HL-60/S4 treated with phorbol 12-myristate 13-acetate at 8.2 ng/mL for 4 days and 3 days (cell line): ENCODE data around the gene AKAP17A.

Experiments
- in situ Hi-C: fragments of 300-500 bp; cut with MboI; formaldehyde crosslinking; loops from 2 replicates; pipeline ENCODE4 v1.15.0; 2022; ENCODE audit warnings: low sequenced_read_pairs

The AKAP17A gene

DNA sequence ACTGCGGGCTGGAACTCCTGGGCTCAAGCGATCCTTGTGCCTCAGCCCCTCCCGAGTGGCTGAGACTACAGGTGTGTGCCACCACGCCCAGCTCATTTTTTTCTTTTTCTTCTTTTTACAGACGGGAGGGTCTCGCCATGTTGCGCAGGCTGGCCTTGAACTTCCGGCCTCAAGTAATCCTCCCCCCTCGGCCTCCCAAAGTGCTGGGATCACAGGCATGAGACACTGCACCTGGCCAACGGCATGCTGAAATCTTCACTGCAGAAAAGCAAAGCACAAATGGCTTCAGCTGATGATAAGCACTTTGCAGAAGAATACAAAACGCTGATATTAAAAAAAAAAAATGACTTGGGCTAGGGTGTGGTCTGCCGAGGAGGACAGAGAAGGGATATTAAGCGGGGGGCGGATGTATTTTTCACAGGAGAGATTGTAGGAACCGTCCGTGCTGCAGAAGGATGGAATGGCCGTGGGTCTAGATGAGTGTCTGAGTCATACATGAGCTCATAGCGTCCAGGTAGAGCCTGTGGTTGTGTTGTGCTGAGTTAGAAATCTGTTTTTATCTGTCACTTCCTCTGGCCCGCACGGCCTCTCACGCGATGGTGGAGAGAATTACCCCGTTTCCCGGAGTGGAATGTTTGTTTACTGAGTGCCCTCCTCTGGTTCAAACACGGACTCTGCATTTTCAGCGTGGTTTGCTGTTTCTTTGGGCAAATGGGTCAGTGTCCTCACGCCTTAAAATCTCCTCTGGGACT lies 8.5 kb upstream of the AKAP17A start:
- in situ Hi-C loops, result loop anchor here (25.0 kb wide), 1 partner anchor 121 kb away; the partner anchor contains the start of gene ASMTL

DNA sequence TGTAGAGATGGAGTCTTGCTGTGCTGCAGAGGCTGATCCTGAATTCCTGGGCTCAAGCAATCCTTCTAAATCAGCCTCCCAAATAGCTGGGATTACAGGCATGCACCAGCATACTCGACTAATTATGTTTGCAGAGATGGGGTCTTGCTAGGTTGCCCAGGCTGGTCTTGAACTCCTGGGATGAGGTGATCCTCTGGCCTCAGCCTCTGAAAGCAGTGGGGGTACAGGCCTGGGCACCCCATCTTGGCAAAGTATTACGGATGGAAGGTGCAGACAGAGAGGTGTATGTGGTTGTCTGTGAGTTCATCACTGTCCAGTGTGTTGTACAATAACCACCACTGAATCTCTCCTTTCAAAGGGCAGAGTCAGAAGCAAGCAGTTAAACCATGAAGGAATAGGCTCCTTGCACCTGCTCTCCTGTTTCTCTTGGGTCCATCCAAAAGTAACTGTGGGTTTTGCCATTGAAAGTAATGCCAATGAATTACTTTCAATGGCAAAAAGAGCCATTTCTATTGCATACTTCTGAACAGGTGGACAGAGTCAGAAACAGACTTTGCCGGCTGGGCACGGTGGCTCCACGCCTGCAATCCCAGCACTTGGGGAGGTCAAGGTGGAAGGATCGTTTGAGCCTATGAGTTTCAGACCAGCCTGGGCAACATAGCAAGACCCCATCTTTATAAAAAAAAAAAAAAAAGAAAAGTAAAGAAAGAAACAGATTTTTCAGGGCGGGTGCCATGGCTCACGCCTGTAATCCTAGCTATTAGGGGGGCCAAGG lies 7.0 kb upstream of the AKAP17A start:
- in situ Hi-C loops, result loop anchor here (25.0 kb wide), 1 partner anchor 122 kb away; the partner anchor contains the start of gene ASMTL

DNA sequence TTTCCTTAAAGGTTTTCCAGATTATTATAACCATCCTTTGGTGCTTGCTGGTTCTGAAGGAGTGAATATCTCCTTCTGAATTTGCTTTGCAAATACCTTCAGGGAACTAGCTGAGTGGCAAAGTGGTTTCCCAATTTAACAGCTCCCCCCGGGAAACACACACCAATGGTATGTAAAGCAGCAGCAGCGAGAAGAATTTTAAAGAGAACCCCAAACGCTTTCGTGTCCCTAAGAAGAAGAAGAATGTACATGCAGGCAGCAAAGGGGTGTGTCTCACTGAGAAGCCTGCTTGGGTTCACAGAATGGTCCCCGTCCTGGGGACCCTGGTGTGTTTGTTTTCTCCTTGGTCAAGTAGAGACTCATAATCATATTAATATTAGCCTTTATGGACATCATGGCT lies 4.2 kb upstream of the AKAP17A start:
- in situ Hi-C loops, result loop anchor here (25.0 kb wide), 1 partner anchor 125 kb away; the partner anchor contains the start of gene ASMTL

- in situ Hi-C loops, result loop anchor here (25.0 kb wide), 1 partner anchor 127 kb away; the partner anchor contains the start of gene ASMTL
Measured at GRCh38 chrX:1589356-1590130, 1.9 kb upstream of the AKAP17A start.

DNA sequence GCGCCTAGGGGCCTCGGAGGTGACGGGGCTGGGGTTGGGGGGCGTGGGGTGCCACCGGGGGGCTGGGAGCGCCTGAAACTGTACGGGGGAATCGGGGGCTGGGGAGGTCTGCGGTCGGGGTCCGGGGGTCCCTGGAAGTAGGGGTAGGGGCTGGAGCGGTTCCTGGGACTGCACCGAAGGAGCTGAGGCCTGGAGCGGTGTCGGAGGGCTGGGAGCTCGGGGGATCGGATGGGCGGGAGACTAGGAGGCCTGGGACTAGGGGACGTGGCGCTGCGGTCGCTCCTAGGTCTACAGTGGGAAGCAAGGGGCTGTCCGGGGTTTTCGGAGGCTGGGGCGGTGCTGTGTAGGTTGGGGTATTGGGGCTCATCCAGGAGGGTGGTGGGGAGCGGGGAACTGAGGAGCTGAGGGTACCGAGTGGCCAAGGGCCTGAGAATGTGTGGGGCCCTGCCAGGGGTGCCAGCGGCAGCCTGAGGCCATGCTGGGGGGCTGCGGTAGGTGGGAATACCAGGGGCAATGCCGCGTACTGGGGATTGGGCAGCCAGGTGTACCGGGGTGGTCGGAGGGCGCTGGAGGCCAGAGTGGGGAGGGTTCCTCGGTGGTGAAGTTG lies 562 bp downstream of the AKAP17A start:
- in situ Hi-C loops, result loop anchor here (25.0 kb wide), 1 partner anchor 130 kb away; the partner anchor contains the start of gene ASMTL

GRCh38 chrX:1592470-1593142 lies 1.2 kb downstream of the AKAP17A start:
- in situ Hi-C loops, result loop anchor here (25.0 kb wide), 1 partner anchor 130 kb away; the partner anchor contains the start of gene ASMTL

DNA sequence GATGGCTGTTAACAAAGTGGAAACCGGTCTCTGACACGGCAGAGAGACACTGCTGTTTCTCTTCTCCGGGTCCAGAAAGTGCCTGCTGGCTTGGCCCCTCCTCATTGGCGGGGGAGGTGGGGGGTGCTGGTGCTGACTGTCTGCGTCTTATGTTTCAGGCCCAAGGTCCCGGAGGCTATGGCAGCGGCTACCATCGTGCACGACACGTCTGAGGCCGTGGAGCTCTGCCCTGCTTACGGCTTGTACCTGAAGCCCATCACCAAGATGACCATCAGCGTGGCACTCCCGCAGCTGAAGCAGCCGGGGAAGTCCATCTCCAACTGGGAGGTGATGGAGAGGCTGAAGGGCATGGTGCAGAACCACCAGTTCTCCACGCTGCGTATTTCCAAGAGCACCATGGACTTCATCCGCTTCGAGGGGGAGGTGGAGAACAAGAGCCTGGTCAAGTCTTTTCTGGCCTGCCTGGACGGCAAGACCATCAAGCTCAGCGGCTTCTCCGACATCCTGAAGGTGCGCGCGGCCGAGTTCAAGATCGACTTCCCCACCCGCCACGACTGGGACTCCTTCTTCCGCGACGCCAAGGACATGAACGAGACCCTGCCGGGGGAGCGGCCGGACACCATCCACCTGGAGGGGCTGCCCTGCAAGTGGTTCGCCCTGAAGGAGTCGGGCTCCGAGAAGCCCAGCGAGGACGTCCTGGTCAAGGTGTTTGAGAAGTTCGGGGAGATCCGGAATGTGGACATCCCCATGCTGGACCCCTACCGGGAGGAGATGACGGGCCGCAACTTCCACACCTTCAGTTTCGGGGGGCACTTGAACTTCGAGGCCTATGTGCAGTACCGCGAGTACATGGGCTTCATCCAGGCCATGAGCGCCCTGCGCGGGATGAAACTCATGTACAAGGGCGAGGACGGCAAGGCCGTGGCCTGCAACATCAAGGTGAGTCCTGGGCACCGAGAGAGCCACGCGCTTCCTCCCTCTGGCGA lies 2.2 kb downstream of the AKAP17A start:
- in situ Hi-C loops, result loop anchor here (25.0 kb wide), 1 partner anchor 131 kb away; the partner anchor contains the start of gene ASMTL

DNA sequence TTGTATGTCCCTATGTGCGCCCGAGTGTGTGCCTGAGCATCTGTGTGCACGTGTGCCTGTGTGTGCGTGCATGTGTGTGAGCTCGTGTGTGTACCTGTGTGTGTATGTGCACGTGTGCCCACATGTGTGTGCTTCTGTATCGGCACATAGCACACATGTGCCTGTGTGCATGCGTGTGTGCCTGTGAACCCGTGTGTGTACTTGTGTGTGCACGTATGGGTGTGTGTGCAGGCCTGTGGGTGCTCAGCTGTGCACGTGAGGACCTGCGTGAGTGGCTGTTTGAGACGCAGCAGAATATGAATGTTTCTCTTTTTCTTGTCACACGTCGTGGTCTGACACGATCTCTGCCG lies 4.3 kb downstream of the AKAP17A start:
- in situ Hi-C loops, result loop anchor here (25.0 kb wide), 1 partner anchor 133 kb away; the partner anchor contains the start of gene ASMTL

DNA sequence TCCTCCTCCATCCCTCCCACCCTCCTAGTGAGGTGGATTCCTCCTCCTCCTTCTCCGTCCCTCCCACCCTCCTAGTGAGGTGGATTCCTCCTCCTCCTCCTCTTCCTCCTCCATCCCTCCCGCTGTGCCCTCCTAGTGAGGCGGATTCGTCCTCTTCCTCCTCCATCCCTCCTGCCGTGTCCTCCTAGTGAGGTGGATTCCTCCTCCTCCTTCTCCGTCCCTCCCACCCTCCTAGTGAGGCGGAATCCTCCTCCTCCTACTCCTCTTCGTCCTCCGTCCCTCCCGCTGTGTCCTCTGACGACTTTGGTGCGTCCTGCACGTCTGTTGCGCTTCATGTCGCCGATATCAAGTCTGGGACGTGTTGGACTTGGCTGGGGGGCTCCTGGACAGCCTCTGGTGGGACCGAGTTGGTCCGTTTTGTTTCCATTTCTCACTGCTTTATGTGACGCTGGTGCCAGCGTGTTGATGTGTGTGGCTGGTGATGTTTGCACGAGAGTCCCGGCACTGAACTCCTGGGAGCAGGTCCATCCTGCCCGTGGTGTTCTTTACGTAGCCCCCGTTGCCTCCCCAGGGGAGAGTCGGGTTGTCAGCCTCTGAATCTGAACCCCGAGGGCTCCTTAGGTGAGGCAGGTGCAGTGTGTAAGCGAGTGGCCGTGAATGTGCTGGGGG lies 5.4 kb downstream of the AKAP17A start:
- in situ Hi-C loops, result loop anchor here (25.0 kb wide), 1 partner anchor 135 kb away; the partner anchor contains the start of gene ASMTL

- in situ Hi-C loops, result loop anchor here (25.0 kb wide), 1 partner anchor 135 kb away; the partner anchor contains the start of gene ASMTL
Measured at GRCh38 chrX:1597345-1598020, 6.1 kb downstream of the AKAP17A start.

DNA sequence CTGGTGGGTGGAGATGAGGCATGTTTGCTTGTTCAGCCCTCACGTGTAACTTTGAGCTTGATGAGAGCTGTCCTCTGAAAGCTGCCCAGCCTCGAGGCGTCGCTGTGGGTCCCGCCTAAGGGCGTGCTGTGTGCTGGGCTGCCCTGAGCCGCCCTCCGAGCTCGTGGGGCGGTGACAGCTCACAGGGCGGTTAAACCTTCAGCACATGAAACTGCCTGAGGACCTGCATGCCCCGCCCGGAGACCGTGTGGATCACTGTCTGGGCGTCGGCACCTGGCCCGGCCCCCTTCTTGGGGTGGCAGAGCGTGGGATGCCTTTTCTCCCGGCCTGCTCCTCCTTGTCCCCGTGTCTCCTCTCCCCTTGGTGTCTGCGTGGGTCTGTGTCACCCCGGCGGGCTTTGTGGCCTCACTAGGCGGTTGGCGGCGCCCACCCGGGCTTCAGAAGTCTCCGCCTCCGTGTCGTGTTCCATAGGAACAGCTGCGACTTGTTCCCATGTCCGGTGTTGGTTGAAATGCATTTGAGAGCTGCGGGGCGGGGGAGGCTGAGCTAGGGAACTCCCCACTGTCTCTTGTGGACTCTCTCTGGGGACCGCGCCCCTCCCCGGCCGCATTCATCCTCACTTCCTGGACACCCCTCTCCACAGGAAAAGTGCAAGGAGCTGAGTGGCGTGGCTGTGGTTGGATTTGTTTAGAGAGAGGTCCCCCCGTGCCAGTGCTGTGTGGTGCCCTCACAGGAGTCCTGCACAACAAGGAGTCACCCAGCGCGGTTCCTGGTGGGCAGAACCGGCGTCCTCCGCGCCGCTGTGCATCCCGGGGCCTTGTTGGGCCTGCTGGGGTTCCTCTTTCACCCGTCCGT lies 6.8 kb downstream of the AKAP17A start:
- in situ Hi-C loops, result loop anchor here (25.0 kb wide), 1 partner anchor 136 kb away; the partner anchor contains the start of gene ASMTL

GRCh38 chrX:1598876-1599790 lies 7.7 kb downstream of the AKAP17A start:
- in situ Hi-C loops, result loop anchor here (25.0 kb wide), 1 partner anchor 137 kb away; the partner anchor contains the start of gene ASMTL

DNA sequence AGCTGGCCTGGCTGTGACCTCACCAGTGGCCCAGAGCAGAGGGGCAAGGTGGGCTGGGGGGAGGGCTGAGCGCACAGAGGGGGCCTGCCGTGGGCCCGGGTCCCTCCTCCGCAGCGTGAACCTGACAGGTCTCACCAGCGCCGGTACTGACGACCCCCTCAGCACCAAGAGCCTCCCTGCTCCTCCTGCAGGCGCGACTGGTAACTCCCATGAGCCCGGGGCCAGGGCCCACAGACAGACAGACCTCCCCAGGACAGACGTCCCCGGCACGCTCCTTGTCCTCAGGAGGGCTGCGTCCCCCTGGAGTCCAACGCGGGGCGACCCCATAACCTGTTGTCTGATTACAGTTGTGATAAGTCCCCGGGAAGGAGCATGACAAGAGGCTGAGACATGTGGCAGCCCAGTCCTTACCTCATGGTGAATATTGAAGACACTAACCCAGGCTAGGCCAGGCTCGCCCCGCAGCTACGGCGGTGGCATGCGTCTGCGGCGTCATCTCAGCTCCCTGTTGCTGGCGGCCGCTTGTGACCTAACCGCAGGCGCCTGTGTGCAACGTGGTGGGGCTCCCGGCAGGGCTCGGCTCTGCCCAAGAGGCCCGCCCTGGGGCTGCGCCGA lies 8.5 kb downstream of the AKAP17A start:
- in situ Hi-C loops, result loop anchor here (25.0 kb wide), 1 partner anchor 138 kb away; the partner anchor contains the start of gene ASMTL

GRCh38 chrX:1600406-1601050 lies 9.1 kb downstream of the AKAP17A start:
- in situ Hi-C loops, result no loop called here
